Measurements from ENCODE around the gene ATP1B2. TPM values are rescaled to one million over a fixed set of nuclear protein-coding genes. Genes with fewer than 3 reads are reported as not detected.

The ATP1B2 gene
- total RNA-seq, 1 experiment from 2014 or later: not detected

GRCh38 chr17:7706631-7707354 lies 56.1 kb downstream of the ATP1B2 start:
- BruUV-seq (replicated peaks): no TSS peak
- CTCF ChIA-PET: no interaction called here
- peaks cover 83% of the 10 kb centered on the region for H3K27me3 Mint-ChIP-seq (ENCODE audit: unreplicated experiment)
- no peak for TF ChIP-seq CTCF (IDR thresholded peaks at IDR 0.05; ENCODE audit: unreplicated experiment)
- no peak overlapping the region for H3K4me3 Mint-ChIP-seq (ENCODE audit: low read depth, unreplicated experiment)
- no peaks in the 10 kb centered on the region for H3K9me3 Mint-ChIP-seq (ENCODE audit: low read depth, unreplicated experiment)
- no peak for DNase-seq
- intact Hi-C loops (cut with micrococcal nuclease; ENCODE audit: unreplicated experiment): no loop called here
- no peaks in the 10 kb centered on the region for H3K4me1 Mint-ChIP-seq (ENCODE audit: low read depth, unreplicated experiment)
- no peak overlapping the region for H3K27ac Mint-ChIP-seq (ENCODE audit: unreplicated experiment)
- H3K36me3 Mint-ChIP-seq (ENCODE audit: insufficient read depth, unreplicated experiment): peaks cover 8% of the 10 kb centered on the region

Other genes starting within 250 kb of the ATP1B2 start
- 47.8 and 51.5 TPM in 2 replicates for gene TMEM256, start 246.8 kb upstream of the ATP1B2 start, total RNA-seq (2022)
- gene NLGN2, start 243.1 kb upstream of the ATP1B2 start, total RNA-seq (2022): 13.9 and 14.6 TPM in 2 replicates
- gene SPEM1, start 230.6 kb upstream of the ATP1B2 start, total RNA-seq (2022): not detected in 2 replicates
- not detected in 2 replicates for gene SPEM2, start 225.3 kb upstream of the ATP1B2 start, total RNA-seq (2022)
- gene SPEM3, start 222.1 kb upstream of the ATP1B2 start, total RNA-seq (2022): not detected in 2 replicates
- 8.5 TPM in 2 replicates for gene TMEM102, start 215.5 kb upstream of the ATP1B2 start, total RNA-seq (2022)
- gene FGF11, start 211.4 kb upstream of the ATP1B2 start, total RNA-seq (2022): 1.2 and 2.1 TPM in 2 replicates
- gene CHRNB1, start 205.9 kb upstream of the ATP1B2 start, total RNA-seq (2022): 2.4 and 3.0 TPM in 2 replicates
- gene ZBTB4, start 171.3 kb upstream of the ATP1B2 start, total RNA-seq (2022): 27.2 and 28.1 TPM in 2 replicates
- gene SLC35G6, start 169.5 kb upstream of the ATP1B2 start, total RNA-seq (2022): not detected in 2 replicates
- gene POLR2A, start 166.6 kb upstream of the ATP1B2 start, total RNA-seq (2022): 89.0 and 99.3 TPM in 2 replicates
- gene TNFSF12, start 101.9 kb upstream of the ATP1B2 start, total RNA-seq (2022): 7.7 and 8.4 TPM in 2 replicates
- gene TNFSF13, start 92.2 kb upstream of the ATP1B2 start, total RNA-seq (2022): 19.7 and 25.7 TPM in 2 replicates
- gene SENP3, start 89.0 kb upstream of the ATP1B2 start, total RNA-seq (2022): 52.0 and 54.3 TPM in 2 replicates
- gene CD68, start 71.3 kb upstream of the ATP1B2 start, total RNA-seq (2022): 28.6 and 50.0 TPM in 2 replicates
- 34.6 and 36.3 TPM in 2 replicates for gene MPDU1, start 67.1 kb upstream of the ATP1B2 start, total RNA-seq (2022)
- gene SOX15, start 60.8 kb upstream of the ATP1B2 start, total RNA-seq (2022): not detected in 2 replicates
- 30.3 and 30.9 TPM in 2 replicates for gene FXR2, start 36.0 kb upstream of the ATP1B2 start, total RNA-seq (2022)
- gene SAT2, start 23.1 kb upstream of the ATP1B2 start, total RNA-seq (2022): 15.9 and 16.6 TPM in 2 replicates
- 0.39 TPM in 1 of 2 replicates, not detected in the other for gene SHBG, start 20.8 kb upstream of the ATP1B2 start, total RNA-seq (2022)
- 98.3 and 119 TPM in 2 replicates for gene TP53, start 36.6 kb downstream of the ATP1B2 start, total RNA-seq (2022)
- 10.1 and 12.9 TPM in 2 replicates for gene WRAP53, start 37.6 kb downstream of the ATP1B2 start, total RNA-seq (2022)
- 0.38 and 0.88 TPM in 2 replicates for gene EFNB3, start 54.3 kb downstream of the ATP1B2 start, total RNA-seq (2022)
- 0.26 and 0.51 TPM in 2 replicates for gene DNAH2, start 66.8 kb downstream of the ATP1B2 start, total RNA-seq (2022)
- 29.0 and 37.3 TPM in 2 replicates for gene KDM6B, start 183.3 kb downstream of the ATP1B2 start, total RNA-seq (2022)
- gene TMEM88, start 204.1 kb downstream of the ATP1B2 start, total RNA-seq (2022): 2.9 and 3.6 TPM in 2 replicates
- 36.3 and 36.6 TPM in 2 replicates for gene NAA38, start 206.6 kb downstream of the ATP1B2 start, total RNA-seq (2022)
- 8.0 and 8.4 TPM in 2 replicates for gene CYB5D1, start 207.1 kb downstream of the ATP1B2 start, total RNA-seq (2022)
- 108 and 116 TPM in 2 replicates for gene CHD3, start 237.9 kb downstream of the ATP1B2 start, total RNA-seq (2022)